Measurements from ENCODE around the gene ZBTB17.

GRCh38 chr1:15908597-15908996, 67.3 kb downstream of the ZBTB17 start:
- TF ChIP-seq CTCF (IDR thresholded peaks at IDR 0.05) (no peak), POLR2AphosphoS5 (IDR thresholded peaks at IDR 0.05; ENCODE audit: low read depth, low read length) (no peak), REST (IDR thresholded peaks at IDR 0.05; ENCODE audit: insufficient read depth in 1 of 2, low read depth in 2 of 2, low read length in 1 of 2) (no peak)

Measured in Panc1 (cell line).